DND-41 (cell line): ENCODE results near the gene MYO1D.

ENCODE experiments used
- EZH2 ChIP-seq: IDR thresholded peaks from 3 replicates; pipeline ENCODE4 v1.6.1; 2012; ENCODE audit warnings: borderline replicate concordance, low read depth, mild to moderate bottlenecking, moderate library complexity, low read length, inconsistent platforms; ENCODE audit not compliant: severe bottlenecking
- TF ChIP-seq, protein P1 (sequence below): IDR thresholded peaks from 2 replicates; pipeline ENCODE4 v1.5.1; 2012; ENCODE audit warnings: borderline replicate concordance, low read length, moderate library complexity, mild to moderate bottlenecking; ENCODE audit not compliant: poor library complexity, severe bottlenecking; ENCODE audit errors: extremely low read depth

GRCh38 chr17:32484041-32484461 lies 392.9 kb downstream of the MYO1D start:
- TF ChIP-seq, protein P1, sequence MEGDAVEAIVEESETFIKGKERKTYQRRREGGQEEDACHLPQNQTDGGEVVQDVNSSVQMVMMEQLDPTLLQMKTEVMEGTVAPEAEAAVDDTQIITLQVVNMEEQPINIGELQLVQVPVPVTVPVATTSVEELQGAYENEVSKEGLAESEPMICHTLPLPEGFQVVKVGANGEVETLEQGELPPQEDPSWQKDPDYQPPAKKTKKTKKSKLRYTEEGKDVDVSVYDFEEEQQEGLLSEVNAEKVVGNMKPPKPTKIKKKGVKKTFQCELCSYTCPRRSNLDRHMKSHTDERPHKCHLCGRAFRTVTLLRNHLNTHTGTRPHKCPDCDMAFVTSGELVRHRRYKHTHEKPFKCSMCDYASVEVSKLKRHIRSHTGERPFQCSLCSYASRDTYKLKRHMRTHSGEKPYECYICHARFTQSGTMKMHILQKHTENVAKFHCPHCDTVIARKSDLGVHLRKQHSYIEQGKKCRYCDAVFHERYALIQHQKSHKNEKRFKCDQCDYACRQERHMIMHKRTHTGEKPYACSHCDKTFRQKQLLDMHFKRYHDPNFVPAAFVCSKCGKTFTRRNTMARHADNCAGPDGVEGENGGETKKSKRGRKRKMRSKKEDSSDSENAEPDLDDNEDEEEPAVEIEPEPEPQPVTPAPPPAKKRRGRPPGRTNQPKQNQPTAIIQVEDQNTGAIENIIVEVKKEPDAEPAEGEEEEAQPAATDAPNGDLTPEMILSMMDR, result no peak
- no peak for TF ChIP-seq EZH2
